ENCODE results near the gene CTU2.

DNA sequence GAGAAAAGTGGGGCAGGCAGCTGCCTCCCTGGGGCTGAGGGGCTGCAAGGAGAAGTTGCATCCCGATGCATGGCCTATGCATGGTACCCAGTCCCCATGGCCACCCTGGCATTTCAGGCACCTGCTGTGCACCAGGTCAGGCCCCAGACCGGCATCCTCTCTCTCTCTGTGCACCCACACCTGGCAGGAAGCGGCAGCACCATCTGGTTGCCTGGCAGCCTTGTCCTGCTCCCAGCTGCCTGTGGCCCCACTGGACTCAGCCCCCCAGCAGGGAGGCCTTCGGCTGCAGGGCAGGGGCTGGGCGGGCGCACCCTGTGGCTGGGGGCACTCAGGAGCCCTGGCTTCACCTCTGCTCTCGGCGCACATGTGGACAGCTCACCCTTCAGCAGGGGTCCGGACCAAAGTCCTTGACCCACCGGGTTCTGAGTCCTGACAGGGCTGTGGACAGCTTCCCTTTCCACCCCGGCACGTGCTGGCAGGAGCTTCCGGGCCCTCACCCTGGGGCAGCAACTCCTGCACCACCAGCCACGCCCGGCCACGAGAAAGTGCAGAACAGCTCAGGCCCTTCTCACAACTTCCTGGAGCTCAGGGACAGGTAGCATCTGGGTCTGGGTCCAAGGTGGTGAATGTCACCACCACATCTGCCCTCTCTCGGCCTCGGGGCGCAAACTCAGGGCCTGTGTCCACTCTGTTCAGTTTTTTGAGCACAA is 36.7 kb downstream of the CTU2 start:
- TF ChIP-seq, protein P1, sequence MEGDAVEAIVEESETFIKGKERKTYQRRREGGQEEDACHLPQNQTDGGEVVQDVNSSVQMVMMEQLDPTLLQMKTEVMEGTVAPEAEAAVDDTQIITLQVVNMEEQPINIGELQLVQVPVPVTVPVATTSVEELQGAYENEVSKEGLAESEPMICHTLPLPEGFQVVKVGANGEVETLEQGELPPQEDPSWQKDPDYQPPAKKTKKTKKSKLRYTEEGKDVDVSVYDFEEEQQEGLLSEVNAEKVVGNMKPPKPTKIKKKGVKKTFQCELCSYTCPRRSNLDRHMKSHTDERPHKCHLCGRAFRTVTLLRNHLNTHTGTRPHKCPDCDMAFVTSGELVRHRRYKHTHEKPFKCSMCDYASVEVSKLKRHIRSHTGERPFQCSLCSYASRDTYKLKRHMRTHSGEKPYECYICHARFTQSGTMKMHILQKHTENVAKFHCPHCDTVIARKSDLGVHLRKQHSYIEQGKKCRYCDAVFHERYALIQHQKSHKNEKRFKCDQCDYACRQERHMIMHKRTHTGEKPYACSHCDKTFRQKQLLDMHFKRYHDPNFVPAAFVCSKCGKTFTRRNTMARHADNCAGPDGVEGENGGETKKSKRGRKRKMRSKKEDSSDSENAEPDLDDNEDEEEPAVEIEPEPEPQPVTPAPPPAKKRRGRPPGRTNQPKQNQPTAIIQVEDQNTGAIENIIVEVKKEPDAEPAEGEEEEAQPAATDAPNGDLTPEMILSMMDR (conservative IDR thresholded peaks at IDR 0.05; ENCODE audit: low read depth, low read length) = no peak
- TF ChIP-seq POLR2A (IDR thresholded peaks at IDR 0.05; ENCODE audit: low read depth, low read length) (no peak), NFE2L2 (IDR thresholded peaks at IDR 0.05; ENCODE audit: low read depth, low read length) (no peak), RFX5 (IDR thresholded peaks at IDR 0.05; ENCODE audit: low read depth, low read length) (no peak), RCOR1 (IDR thresholded peaks at IDR 0.05; ENCODE audit: insufficient replicate concordance, low read length) (no peak), BHLHE40 (IDR thresholded peaks at IDR 0.05; ENCODE audit: low read depth, low read length) (no peak), RAD21 (IDR thresholded peaks at IDR 0.05; ENCODE audit: low read length) (no peak), CEBPB (IDR thresholded peaks at IDR 0.05; ENCODE audit: low read depth, low read length) (no peak), CHD1 (IDR thresholded peaks at IDR 0.05; ENCODE audit: low read depth, low read length) (no peak), MXI1 (IDR thresholded peaks at IDR 0.05; ENCODE audit: borderline replicate concordance, low read depth, low read length) (no peak), MAZ (IDR thresholded peaks at IDR 0.05; ENCODE audit: borderline replicate concordance, low read depth, low read length) (no peak)
- TF ChIP-seq, protein P2, sequence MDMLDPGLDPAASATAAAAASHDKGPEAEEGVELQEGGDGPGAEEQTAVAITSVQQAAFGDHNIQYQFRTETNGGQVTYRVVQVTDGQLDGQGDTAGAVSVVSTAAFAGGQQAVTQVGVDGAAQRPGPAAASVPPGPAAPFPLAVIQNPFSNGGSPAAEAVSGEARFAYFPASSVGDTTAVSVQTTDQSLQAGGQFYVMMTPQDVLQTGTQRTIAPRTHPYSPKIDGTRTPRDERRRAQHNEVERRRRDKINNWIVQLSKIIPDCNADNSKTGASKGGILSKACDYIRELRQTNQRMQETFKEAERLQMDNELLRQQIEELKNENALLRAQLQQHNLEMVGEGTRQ (IDR thresholded peaks at IDR 0.05; ENCODE audit: low read depth, low read length) = no peak

Data from IMR-90 (cell line).